MM.1S (cell line): Measurements from ENCODE around the gene CLDND2.

ENCODE experiments used
- CTCF ChIP-seq: fragments of 300-600 bp; sonication (generic); IDR thresholded peaks from 2 replicates; pipeline ENCODE4 v1.5.1; 2016; ENCODE audit warnings: antibody characterized with exemption, low read length, mixed read lengths
- EZH2 ChIP-seq: fragments of 300-600 bp; sonication (generic); optimal IDR thresholded peaks from 2 replicates; pipeline ENCODE3; 2017; ENCODE audit warnings: low read depth, mild to moderate bottlenecking, antibody characterized with exemption, low read length, mixed read lengths
- EZH2phosphoT487 ChIP-seq: fragments of 300-600 bp; sonication (generic); IDR thresholded peaks from 2 replicates; pipeline ENCODE4 v1.6.1; 2018; ENCODE audit warnings: antibody characterized with exemption, low read length

- no peak for TF ChIP-seq CTCF
- TF ChIP-seq EZH2phosphoT487: no peak
- no peak for TF ChIP-seq EZH2
These were observed 14.1 kb downstream of the CLDND2 start for GRCh38 chr19:51354742-51355148.
